Measurements from ENCODE around the gene LAMA2. TPM values are rescaled to one million over a fixed set of nuclear protein-coding genes. Genes with fewer than 3 reads are reported as not detected.

The LAMA2 gene
- total and polyA plus RNA-seq, 2 of the 13 experiments (the other 11 are each of a cell fraction or from before 2014, with no cell fraction given), result 0.11 to 0.28 TPM

GRCh38 chr6:129096651-129097290 is 213.8 kb downstream of the LAMA2 start:
- ChIA-PET POLR2A (no interaction called here), CTCF (ENCODE audit: low intra/inter-chr PET ratio, low total read pairs) (no interaction called here)
- H3K4me1 ChIP-seq (ENCODE audit: insufficient read depth, low read length), result no peaks in the 10 kb centered on the region
- ATAC-seq, result no peak
- no peak overlapping the region for H3K4me2 ChIP-seq (ENCODE audit: low read depth, low read length)
- H3K79me2 ChIP-seq (ENCODE audit: insufficient read depth, low read length), result no peaks in the 10 kb centered on the region
- no peak overlapping the region for H3K9ac ChIP-seq (ENCODE audit: insufficient read depth, low read depth, low read length)
- H3K27me3 ChIP-seq (ENCODE audit: control insufficient read depth in 1 of 2, insufficient read depth in 2 of 2, low read length in 2 of 2), result no peaks in the 10 kb centered on the region; a peak in 1 of 5 replicates
- TF ChIP-seq ZNF678 (CRISPR knock-in tag; IDR thresholded peaks at IDR 0.05) (no peak), NFIC (IDR thresholded peaks at IDR 0.05; ENCODE audit: low read length) (no peak), MLXIP (CRISPR knock-in tag; IDR thresholded peaks at IDR 0.05; ENCODE audit: borderline replicate concordance) (no peak), ZNF549 (CRISPR knock-in tag; IDR thresholded peaks at IDR 0.05) (no peak), MTA3 (CRISPR knock-in tag; IDR thresholded peaks at IDR 0.05) (no peak), ZNF335 (CRISPR knock-in tag; IDR thresholded peaks at IDR 0.05) (no peak)
- TF ChIP-seq, protein P1, sequence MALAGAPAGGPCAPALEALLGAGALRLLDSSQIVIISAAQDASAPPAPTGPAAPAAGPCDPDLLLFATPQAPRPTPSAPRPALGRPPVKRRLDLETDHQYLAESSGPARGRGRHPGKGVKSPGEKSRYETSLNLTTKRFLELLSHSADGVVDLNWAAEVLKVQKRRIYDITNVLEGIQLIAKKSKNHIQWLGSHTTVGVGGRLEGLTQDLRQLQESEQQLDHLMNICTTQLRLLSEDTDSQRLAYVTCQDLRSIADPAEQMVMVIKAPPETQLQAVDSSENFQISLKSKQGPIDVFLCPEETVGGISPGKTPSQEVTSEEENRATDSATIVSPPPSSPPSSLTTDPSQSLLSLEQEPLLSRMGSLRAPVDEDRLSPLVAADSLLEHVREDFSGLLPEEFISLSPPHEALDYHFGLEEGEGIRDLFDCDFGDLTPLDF (CRISPR knock-in tag; IDR thresholded peaks at IDR 0.05), result no peak
- WGBS (ENCODE audit: low lambda C conversion rate), result 2% methylated on average over 3 of the region's 3 CpGs
- no peak overlapping the region for H3K27ac ChIP-seq (ENCODE audit: extremely low read length, insufficient read depth, low read length)
- DNase-seq (ENCODE audit: low spot score), result no peak
- no peaks in the 10 kb centered on the region for H4K20me1 ChIP-seq (ENCODE audit: insufficient read depth, low read length)
- intact Hi-C loops (cut with micrococcal nuclease; ENCODE audit: unreplicated experiment), result no loop called here
- no peak for FAIRE-seq
- H3K4me3 ChIP-seq (replicated peaks in 1 of 3; ENCODE audit: insufficient read depth in 1 of 3, low read depth in 2 of 3, low read length in 3 of 3), result no peak overlapping the region
- no TSS peak for BruUV-seq (replicated peaks)
- no peaks in the 10 kb centered on the region for H3K36me3 ChIP-seq (replicated peaks in 1 of 2; ENCODE audit: control insufficient read depth in 1 of 2, insufficient read depth in 2 of 2, low read length in 2 of 2)
- H2AFZ ChIP-seq (ENCODE audit: low read length), result no peak overlapping the region
- in situ Hi-C loops (cut with HindIII; ENCODE audit: extremely low pct_ligation_motif_present, low pct_unique_long_range_greater_than_20kb), result no loop called here
- H3K9me3 ChIP-seq (ENCODE audit: low read length), result no peaks in the 10 kb centered on the region

Data from HepG2 (cell line).